Putamen (tissue), 1 donor: ENCODE results near the gene LRP1B.
A peak's percentile ranks its signal among the peaks of the same experiment; 100 is the strongest.

Experiments used
- DNase-seq: peaks from one replicate; pipeline ENCODE4 v3.0.0-alpha.2; 2016; ENCODE audit warnings: low spot score

The LRP1B gene

GRCh38 chr2:142131010-142131669 lies at the start of gene LRP1B:
LRP1B (minus strand) TSS chr2:142131016; CDS start chr2:142130729, 287 bp downstream.
- peak; percentile 61 for DNase-seq

- no peak for DNase-seq
These were observed 48.9 kb upstream of the LRP1B start for GRCh38 chr2:142179686-142180085.

- no peak for DNase-seq
These were observed 47.8 kb upstream of the LRP1B start for GRCh38 chr2:142178604-142179003.

GRCh38 chr2:142176941-142177340 lies 46.1 kb upstream of the LRP1B start:
- no peak for DNase-seq

GRCh38 chr2:142175813-142176338 lies 45.1 kb upstream of the LRP1B start:
- no peak for DNase-seq

- DNase-seq = no peak
These were observed 43.4 kb upstream of the LRP1B start for GRCh38 chr2:142174176-142174575.

- DNase-seq = no peak
These were observed 40.0 kb upstream of the LRP1B start for GRCh38 chr2:142170847-142171246.

- no peak for DNase-seq
These were observed 35.0 kb upstream of the LRP1B start for GRCh38 chr2:142165790-142166189.

- DNase-seq = no peak
These were observed 22.8 kb upstream of the LRP1B start for GRCh38 chr2:142153601-142154000.

GRCh38 chr2:142150453-142150852 lies 19.6 kb upstream of the LRP1B start:
- DNase-seq = no peak

- no peak for DNase-seq
These were observed 13.7 kb upstream of the LRP1B start for GRCh38 chr2:142144547-142144946.

GRCh38 chr2:142142595-142142994 lies 11.8 kb upstream of the LRP1B start:
- no peak for DNase-seq

GRCh38 chr2:142140434-142140845 lies 9.6 kb upstream of the LRP1B start:
- no peak for DNase-seq

- DNase-seq = no peak
These were observed 8.6 kb upstream of the LRP1B start for GRCh38 chr2:142139384-142139783.

GRCh38 chr2:142136571-142136970 lies 5.8 kb upstream of the LRP1B start:
- DNase-seq = no peak

- DNase-seq = no peak
These were observed 4.1 kb upstream of the LRP1B start for GRCh38 chr2:142134911-142135310.

- peak; percentile 73 for DNase-seq
These were observed 456 bp downstream of the LRP1B start for GRCh38 chr2:142130111-142131009.

GRCh38 chr2:142128105-142128504 lies 2.7 kb downstream of the LRP1B start:
- DNase-seq = no peak

- DNase-seq = no peak
These were observed 3.6 kb downstream of the LRP1B start for GRCh38 chr2:142127248-142127647.

GRCh38 chr2:142124706-142125105 lies 6.1 kb downstream of the LRP1B start:
- DNase-seq = no peak

GRCh38 chr2:142119347-142119746 lies 11.5 kb downstream of the LRP1B start:
- no peak for DNase-seq

- no peak for DNase-seq
These were observed 18.0 kb downstream of the LRP1B start for GRCh38 chr2:142112757-142113221.
